ENCODE data around the gene TMEFF2. TPM values are rescaled to one million over a fixed set of nuclear protein-coding genes. Genes with fewer than 3 reads are reported as not detected.
A peak's percentile ranks its signal among the peaks of the same experiment; 100 is the strongest.

The TMEFF2 gene
- total RNA-seq, 4 donors from 2014 or later, result 0.20 TPM; not detected in 3

- intact Hi-C loops (cut with DNase I; ENCODE audit: low total_unique reads) (no loop called here), in situ Hi-C loops (cut with MboI; ENCODE audit: low sequenced_read_pairs in 4 of 4) (no loop called here)
- Histone ChIP-seq H3K27ac (no peak overlapping the region), H3K4me1 (peaks cover 12 to 14% of the 10 kb centered on the region in 2 donors), H3K9me3 (no peaks in the 10 kb centered on the region), H3K27me3 (peaks cover 55 to 73% (median 69%) of the 10 kb centered on the region in 3 donors), H3K36me3 (no peaks in the 10 kb centered on the region), H3K4me3 (peak overlapping the region; percentile 45 to 67 (median 51))
- peak; percentile 18 to 56 for ATAC-seq
- no peak for TF ChIP-seq POLR2A (IDR thresholded peaks at IDR 0.05)
- TF ChIP-seq CTCF (IDR thresholded peaks at IDR 0.05 in 4 of 5, conservative IDR thresholded peaks at IDR 0.05 in 1 of 5), result no peak
- DNase-seq, result no peak
These were observed 1.1 kb upstream of the TMEFF2 start for GRCh38 chr2:192195548-192196418.

GRCh38 chr2:192194265-192194865 lies 368 bp downstream of the TMEFF2 start:
- Histone ChIP-seq H3K4me3 (peak overlapping the region; percentile 45 to 67 (median 51)), H3K4me1 (peaks cover 12 to 14% of the 10 kb centered on the region in 2 donors), H3K36me3 (no peaks in the 10 kb centered on the region), H3K27ac (no peak overlapping the region), H3K9me3 (no peaks in the 10 kb centered on the region), H3K27me3 (peaks cover 55 to 69% (median 65%) of the 10 kb centered on the region in 3 donors)
- DNase-seq, result peak; percentile 1 to 10
- intact Hi-C loops (cut with DNase I; ENCODE audit: low total_unique reads) (no loop called here), in situ Hi-C loops (cut with MboI; ENCODE audit: low sequenced_read_pairs in 4 of 4) (no loop called here)
- ATAC-seq, result peak in 1 of 2 donors; percentile 50
- TF ChIP-seq POLR2A (IDR thresholded peaks at IDR 0.05), result no peak
- TF ChIP-seq CTCF (IDR thresholded peaks at IDR 0.05 in 4 of 5, conservative IDR thresholded peaks at IDR 0.05 in 1 of 5), result no peak

DNA sequence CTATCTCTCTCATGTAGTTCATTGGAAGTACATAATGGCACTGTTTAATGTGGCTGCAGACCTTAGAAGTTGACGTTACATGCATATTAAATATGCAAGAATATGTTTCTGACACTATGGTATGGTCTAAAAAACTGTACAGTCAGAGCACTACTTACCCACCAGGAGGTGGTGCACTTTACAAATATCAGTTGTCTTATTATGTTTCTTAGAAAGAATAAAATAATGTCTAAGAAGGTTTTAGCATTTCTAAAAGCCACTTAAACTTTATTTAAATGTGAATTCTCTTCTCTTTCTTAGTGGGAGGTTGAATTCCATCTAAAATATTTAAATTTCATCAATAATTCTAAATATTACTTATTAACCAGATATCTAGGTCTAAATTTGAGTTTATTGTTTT lies 4.3 kb downstream of the TMEFF2 start:
- Histone ChIP-seq H3K4me3 (no peak overlapping the region), H3K4me1 (peaks cover 0 to 3% of the 10 kb centered on the region in 2 donors), H3K27ac (no peak overlapping the region), H3K27me3 (peaks cover 21 to 38% (median 37%) of the 10 kb centered on the region in 3 donors), H3K9me3 (no peaks in the 10 kb centered on the region), H3K36me3 (no peaks in the 10 kb centered on the region)
- no peak for TF ChIP-seq CTCF (IDR thresholded peaks at IDR 0.05 in 4 of 5, conservative IDR thresholded peaks at IDR 0.05 in 1 of 5)
- no peak for TF ChIP-seq POLR2A (IDR thresholded peaks at IDR 0.05)
- intact Hi-C loops (cut with DNase I; ENCODE audit: low total_unique reads), result no loop called here
- DNase-seq (no peak), ATAC-seq (no peak)
- in situ Hi-C loops (cut with MboI; ENCODE audit: low sequenced_read_pairs in 4 of 4), result no loop called here

GRCh38 chr2:192186806-192187205 lies 7.9 kb downstream of the TMEFF2 start:
- ATAC-seq (no peak), DNase-seq (no peak)
- intact Hi-C loops (cut with DNase I; ENCODE audit: low total_unique reads), result no loop called here
- TF ChIP-seq CTCF (IDR thresholded peaks at IDR 0.05 in 4 of 5, conservative IDR thresholded peaks at IDR 0.05 in 1 of 5) (no peak), POLR2A (IDR thresholded peaks at IDR 0.05) (no peak)
- Histone ChIP-seq H3K9me3 (no peaks in the 10 kb centered on the region), H3K36me3 (no peaks in the 10 kb centered on the region), H3K4me1 (no peaks in the 10 kb centered on the region), H3K27me3 (peaks cover 0 to 6% (median under 1%) of the 10 kb centered on the region in 3 donors), H3K4me3 (no peak overlapping the region), H3K27ac (no peak overlapping the region)
- in situ Hi-C loops (cut with MboI; ENCODE audit: low sequenced_read_pairs in 4 of 4), result no loop called here

Data from gastrocnemius medialis (tissue), 4 donors.